HG03521 (cell line): Measurements from ENCODE around the gene KCNK17.

Source experiments
- ATAC-seq: cut with Tn5 transposase; IDR thresholded peaks from one replicate; pipeline ENCODE4 v1.9.1; 2021; ENCODE audit warnings: mild to moderate bottlenecking, moderate library complexity; ENCODE audit not compliant: unreplicated experiment

Gene KCNK17

GRCh38 chr6:39314273-39314795 is at the start of gene KCNK17:
TSS of gene KCNK17 (minus strand) at chr6:39314419. CDS start at chr6:39314320, 99 bp downstream.
- no peak for ATAC-seq

- ATAC-seq: no peak
Measured at GRCh38 chr6:39363280-39363679, 49.1 kb upstream of the KCNK17 start.

GRCh38 chr6:39362487-39362865 is 48.3 kb upstream of the KCNK17 start:
- no peak for ATAC-seq

GRCh38 chr6:39361657-39362486 is 47.7 kb upstream of the KCNK17 start:
- no peak for ATAC-seq

GRCh38 chr6:39360378-39360777 is 46.2 kb upstream of the KCNK17 start:
- no peak for ATAC-seq

DNA sequence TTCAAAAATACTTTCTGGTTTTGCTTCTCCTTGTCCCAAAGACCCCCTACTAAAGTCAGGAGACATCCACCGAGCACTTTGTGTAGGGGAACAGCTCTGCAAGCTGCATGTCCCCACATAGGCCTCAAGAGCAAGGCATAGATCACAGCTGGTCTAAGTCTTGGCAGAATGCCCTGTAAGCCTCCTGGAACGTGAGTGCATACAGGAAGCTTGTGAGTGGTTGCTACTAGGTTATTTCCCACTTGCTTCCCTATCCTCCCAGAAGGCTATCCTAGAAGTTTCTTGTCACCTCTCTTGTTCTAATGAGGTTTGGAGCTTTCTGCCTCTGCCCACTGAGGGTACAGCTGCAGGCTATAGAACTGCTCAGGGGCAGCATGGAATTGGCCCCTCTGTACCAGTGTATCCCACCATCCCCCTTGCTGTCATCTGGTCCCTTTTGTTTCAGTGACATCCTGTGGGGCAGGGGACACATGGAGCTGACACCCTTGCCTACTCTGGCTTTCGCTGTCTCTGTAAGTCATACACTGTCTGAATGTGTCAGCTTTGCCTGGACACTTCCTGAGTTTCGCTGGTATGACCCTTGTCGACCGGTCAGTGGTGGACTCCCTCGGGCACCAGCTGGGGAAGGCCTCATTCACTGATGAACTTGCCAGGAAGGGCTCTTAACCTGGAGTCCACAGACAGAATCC is 43.9 kb upstream of the KCNK17 start:
- no peak for ATAC-seq

GRCh38 chr6:39353698-39354315 is 39.6 kb upstream of the KCNK17 start:
- no peak for ATAC-seq

GRCh38 chr6:39350723-39351505 is 36.7 kb upstream of the KCNK17 start:
- no peak for ATAC-seq

DNA sequence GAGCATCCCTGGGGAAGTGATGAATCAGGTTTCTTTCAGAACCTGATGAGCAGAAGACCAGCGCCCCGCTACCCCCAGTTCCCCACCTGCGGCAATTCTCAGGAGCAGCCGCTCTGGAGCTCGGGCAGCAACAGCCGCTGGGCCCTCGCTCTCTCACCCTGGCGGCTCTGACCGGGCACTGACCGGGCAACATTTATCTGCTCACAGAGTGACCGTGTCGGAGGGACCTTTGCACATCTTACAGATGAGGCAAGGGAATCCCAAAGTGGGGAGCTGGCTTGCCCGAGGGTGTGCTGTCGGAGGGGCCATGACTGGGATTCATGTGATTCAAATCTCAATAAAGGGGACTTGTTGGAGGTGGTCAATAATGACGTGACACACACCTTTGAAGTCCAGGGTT is 34.5 kb upstream of the KCNK17 start:
- ATAC-seq: no peak

DNA sequence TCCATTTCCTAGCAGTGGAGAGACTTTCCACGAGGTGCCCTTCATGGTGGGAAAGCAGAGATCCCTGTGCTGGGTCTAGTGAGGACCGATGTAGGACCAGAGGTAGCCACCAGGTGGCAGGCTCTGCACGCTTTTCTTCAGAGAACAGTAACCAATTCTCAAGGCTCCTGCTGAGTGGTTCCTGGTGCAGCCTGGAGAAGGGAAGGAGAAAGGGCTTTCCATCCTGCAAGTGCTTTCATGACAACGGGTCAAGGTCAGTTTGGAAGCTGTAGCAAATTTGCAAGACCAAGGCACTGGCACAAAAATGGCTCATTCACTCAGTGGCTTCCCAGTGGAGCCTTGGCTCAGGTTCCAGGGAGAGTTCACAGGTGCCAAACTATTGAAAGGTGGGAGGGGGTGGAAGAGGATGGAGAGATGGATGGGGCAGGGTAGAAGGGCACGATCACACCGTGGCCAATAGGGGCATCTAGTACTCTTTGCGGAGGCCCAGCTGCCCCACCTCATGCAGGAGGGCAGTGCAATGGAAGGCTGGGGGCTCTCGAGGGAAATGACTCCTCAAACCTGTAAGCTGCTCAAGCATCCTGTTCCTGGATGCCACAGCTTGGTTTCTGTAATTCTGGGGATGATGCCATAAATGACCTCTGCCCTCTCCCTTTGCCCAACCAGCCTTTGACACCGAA is 33.8 kb upstream of the KCNK17 start:
- no peak for ATAC-seq

DNA sequence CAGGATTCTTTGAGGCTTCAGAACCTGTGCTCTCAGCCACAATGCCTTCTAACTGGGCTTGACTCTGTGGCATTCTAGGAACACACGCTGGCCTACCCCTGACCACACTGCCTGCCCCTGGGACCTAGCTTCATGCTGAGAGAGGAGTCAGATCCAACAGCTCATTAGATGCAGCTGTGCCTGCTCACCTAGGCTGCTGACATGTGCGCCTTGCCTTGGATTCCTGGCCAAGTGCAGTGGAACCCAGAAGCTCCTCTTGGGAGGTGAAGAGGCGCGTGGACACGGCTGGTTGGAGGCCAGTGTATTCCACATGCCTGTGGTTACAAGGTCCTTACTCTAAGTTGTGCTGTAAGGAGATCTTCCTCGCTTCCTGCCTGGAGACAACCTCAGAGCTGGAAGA is 33.0 kb upstream of the KCNK17 start:
- no peak for ATAC-seq

DNA sequence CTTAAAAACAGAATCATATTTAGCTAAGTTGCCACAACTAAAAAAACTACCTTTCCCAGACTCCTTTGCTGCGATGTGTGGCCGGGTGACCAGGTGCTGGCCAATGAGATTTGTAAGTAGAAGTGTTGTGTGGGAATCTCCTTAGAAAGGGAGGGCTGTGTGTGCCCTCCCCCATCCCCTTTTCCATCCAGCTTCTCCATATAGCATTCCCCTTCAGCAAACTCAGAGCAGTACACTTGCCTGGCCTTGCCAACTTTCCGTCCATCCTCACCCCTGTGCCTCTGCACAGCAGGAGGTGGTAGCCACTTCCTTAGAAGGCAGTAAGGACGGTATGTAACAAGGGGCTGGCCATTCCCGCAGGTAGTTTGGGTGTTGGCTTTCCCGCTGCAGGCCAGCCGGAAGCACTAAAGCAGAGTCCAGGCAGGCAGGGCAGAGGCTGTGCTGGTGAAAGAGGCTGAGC is 30.6 kb upstream of the KCNK17 start:
- no peak for ATAC-seq

GRCh38 chr6:39343396-39343870 is 29.2 kb upstream of the KCNK17 start:
- ATAC-seq: no peak

DNA sequence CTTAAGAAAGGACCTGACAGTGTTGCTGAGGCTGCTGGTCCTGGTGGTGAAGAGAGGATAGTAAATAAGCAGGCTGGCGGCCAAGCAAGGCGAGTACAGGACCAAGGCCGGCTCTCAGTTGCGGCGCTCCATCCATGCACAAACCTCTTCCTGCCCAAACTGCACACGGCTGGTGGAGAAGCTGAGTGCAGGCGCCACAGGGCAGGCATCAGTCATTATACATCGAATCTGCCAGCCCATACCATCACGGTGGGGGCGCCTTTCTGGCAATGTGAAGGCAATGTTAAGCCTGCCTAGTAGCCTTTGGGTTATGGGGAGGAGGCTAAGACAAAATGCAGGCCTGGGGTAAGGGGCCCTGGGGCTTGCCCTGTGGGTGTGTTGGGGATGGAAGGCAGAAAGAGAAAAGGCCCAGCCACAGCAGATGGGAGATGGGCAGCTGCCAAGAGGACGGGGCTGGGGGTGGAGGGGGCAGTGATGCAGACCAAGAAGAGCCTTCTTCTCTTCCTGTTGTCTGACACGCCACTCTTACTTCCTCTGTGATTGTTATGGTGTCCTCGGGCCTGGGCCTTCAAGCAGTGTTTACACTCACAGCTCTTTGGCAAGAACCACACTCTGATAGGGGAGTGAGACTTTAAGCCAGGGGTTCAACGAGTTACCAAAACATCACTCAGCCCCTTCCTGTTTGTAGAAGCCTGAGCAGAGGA is 28.6 kb upstream of the KCNK17 start:
- ATAC-seq: no peak

DNA sequence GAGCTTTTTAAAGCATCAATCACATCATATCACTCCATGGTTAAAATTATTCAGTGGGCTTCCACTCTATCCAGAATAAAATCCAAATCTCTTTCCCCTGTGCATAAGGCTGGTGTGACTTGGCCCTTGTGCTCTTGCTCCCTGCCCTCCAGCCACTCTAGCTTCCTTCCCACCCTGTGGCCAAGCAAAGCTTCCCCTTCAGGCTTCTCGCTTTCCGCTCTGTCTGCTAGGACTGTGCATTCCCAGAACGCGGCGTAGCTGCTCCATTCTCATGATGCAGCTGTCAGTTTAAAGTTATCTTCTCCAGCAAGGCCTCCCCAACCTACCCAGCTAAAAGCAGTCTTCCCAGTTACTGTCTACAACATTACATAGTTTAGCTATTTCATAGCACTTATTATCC is 27.7 kb upstream of the KCNK17 start:
- no peak for ATAC-seq

DNA sequence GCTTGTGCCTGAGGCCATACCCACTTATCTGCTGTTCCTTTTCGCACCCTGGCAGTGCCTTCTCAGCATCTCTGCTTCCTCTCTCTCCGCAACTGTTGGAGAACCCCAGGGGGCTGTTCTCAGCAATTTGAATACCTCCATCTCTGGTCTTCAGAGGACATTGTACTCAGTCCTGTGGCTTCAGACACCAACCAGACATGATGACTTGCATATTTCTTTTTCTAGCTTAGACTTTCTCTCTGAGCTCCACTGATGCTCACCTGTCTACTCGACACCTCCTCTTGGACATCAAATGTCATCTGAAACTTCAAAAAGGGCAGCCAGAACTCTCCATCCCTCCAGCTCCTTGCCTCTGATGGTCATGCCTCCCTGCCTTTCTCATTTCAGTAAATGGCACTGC is 27.1 kb upstream of the KCNK17 start:
- ATAC-seq: no peak

GRCh38 chr6:39339868-39340550 is 25.8 kb upstream of the KCNK17 start:
- ATAC-seq: no peak

- ATAC-seq: no peak
Measured at GRCh38 chr6:39339096-39339867, 25.1 kb upstream of the KCNK17 start.
